ENCODE measurements around the gene ABCA4.

Gene ABCA4

GRCh38 chr1:94068096-94068998 is 52.6 kb downstream of the ABCA4 start:
- Histone ChIP-seq H3K27ac (ENCODE audit: low read length) (peak overlapping the region; percentile 40), H4K20me1 (ENCODE audit: insufficient read depth, low read length) (no peaks in the 10 kb centered on the region), H3K9me3 (ENCODE audit: insufficient read depth, low read length, severe bottlenecking) (no peaks in the 10 kb centered on the region), H3K27me3 (ENCODE audit: insufficient read depth, low read length, poor library complexity) (no peaks in the 10 kb centered on the region), H3K79me2 (ENCODE audit: insufficient read depth, low read length) (no peaks in the 10 kb centered on the region), H3K4me1 (ENCODE audit: insufficient read depth, low read length) (peaks cover 36% of the 10 kb centered on the region), H3K4me3 (ENCODE audit: low read depth in 1 of 2, low read length in 2 of 2) (no peak overlapping the region), H3K9ac (ENCODE audit: low read depth, low read length) (no peak overlapping the region), H3K36me3 (ENCODE audit: insufficient read depth, low read length) (no peaks in the 10 kb centered on the region), H2AFZ (ENCODE audit: low read depth, low read length) (no peak overlapping the region), H3K4me2 (ENCODE audit: insufficient read depth, low read length) (no peak overlapping the region)
- no peak for DNase-seq
- no peak for ATAC-seq (ENCODE audit: insufficient read depth, low read depth)
- TF ChIP-seq CTCF (IDR thresholded peaks at IDR 0.05; ENCODE audit: borderline replicate concordance, extremely low read depth, low read length, poor library complexity, severe bottlenecking) (no peak), EZH2 (IDR thresholded peaks at IDR 0.05; ENCODE audit: borderline replicate concordance, low read depth, low read length, severe bottlenecking) (no peak)

GRCh38 chr1:94067196-94067595 is 53.8 kb downstream of the ABCA4 start:
- H3K4me1 ChIP-seq (ENCODE audit: insufficient read depth, low read length) = peaks cover 25% of the 10 kb centered on the region
- H4K20me1 ChIP-seq (ENCODE audit: insufficient read depth, low read length) = no peaks in the 10 kb centered on the region
- ATAC-seq (ENCODE audit: insufficient read depth, low read depth) (no peak), DNase-seq (no peak)
- no peaks in the 10 kb centered on the region for H3K79me2 ChIP-seq (ENCODE audit: insufficient read depth, low read length)
- no peak overlapping the region for H3K9ac ChIP-seq (ENCODE audit: low read depth, low read length)
- no peak overlapping the region for H2AFZ ChIP-seq (ENCODE audit: low read depth, low read length)
- H3K36me3 ChIP-seq (ENCODE audit: insufficient read depth, low read length) = no peaks in the 10 kb centered on the region
- no peaks in the 10 kb centered on the region for H3K27me3 ChIP-seq (ENCODE audit: insufficient read depth, low read length, poor library complexity)
- no peak overlapping the region for H3K4me3 ChIP-seq (ENCODE audit: low read depth in 1 of 2, low read length in 2 of 2)
- no peak for TF ChIP-seq CTCF (IDR thresholded peaks at IDR 0.05; ENCODE audit: borderline replicate concordance, extremely low read depth, low read length, poor library complexity, severe bottlenecking)
- H3K9me3 ChIP-seq (ENCODE audit: insufficient read depth, low read length, severe bottlenecking) = no peaks in the 10 kb centered on the region
- H3K27ac ChIP-seq (ENCODE audit: low read length) = no peak overlapping the region
- no peak overlapping the region for H3K4me2 ChIP-seq (ENCODE audit: insufficient read depth, low read length)

GRCh38 chr1:94063379-94063778 is 57.6 kb downstream of the ABCA4 start:
- Histone ChIP-seq H2AFZ (ENCODE audit: low read depth, low read length) (no peak overlapping the region), H3K27ac (ENCODE audit: low read length) (no peak overlapping the region), H3K27me3 (ENCODE audit: insufficient read depth, low read length, poor library complexity) (no peaks in the 10 kb centered on the region), H3K4me1 (ENCODE audit: insufficient read depth, low read length) (no peaks in the 10 kb centered on the region), H3K9ac (ENCODE audit: low read depth, low read length) (no peak overlapping the region), H3K36me3 (ENCODE audit: insufficient read depth, low read length) (no peaks in the 10 kb centered on the region), H3K9me3 (ENCODE audit: insufficient read depth, low read length, severe bottlenecking) (no peaks in the 10 kb centered on the region), H3K4me2 (ENCODE audit: insufficient read depth, low read length) (no peak overlapping the region), H3K79me2 (ENCODE audit: insufficient read depth, low read length) (no peaks in the 10 kb centered on the region), H3K4me3 (ENCODE audit: low read depth in 1 of 2, low read length in 2 of 2) (no peak overlapping the region), H4K20me1 (ENCODE audit: insufficient read depth, low read length) (no peaks in the 10 kb centered on the region)
- no peak for ATAC-seq (ENCODE audit: insufficient read depth, low read depth)
- no peak for DNase-seq
- TF ChIP-seq EZH2 (IDR thresholded peaks at IDR 0.05; ENCODE audit: borderline replicate concordance, low read depth, low read length, severe bottlenecking) (no peak), CTCF (IDR thresholded peaks at IDR 0.05; ENCODE audit: borderline replicate concordance, extremely low read depth, low read length, poor library complexity, severe bottlenecking) (peak; percentile 35)

Data from DND-41 (cell line).